HCT116 (cell line): ENCODE results near the gene LENG9. TPM values are rescaled to one million over a fixed set of nuclear protein-coding genes. Genes with fewer than 3 reads are reported as not detected.

Experiments used
- ATAC-seq: fragments of 200-7000 bp; cut with Tn5 transposase; 2 replicates; pipeline ENCODE4 v1.9.1; 2020; ENCODE audit warnings: mild to moderate bottlenecking, moderate library complexity
- BruUV-seq: library from RNA; stranded (reverse); fragments of 400-500 nt; replicated peaks from 2 replicates; lab custom pipeline; 2021; lab: Mats Ljungman, UMichigan
- CTCF ChIA-PET: fragments of 300-600 bp; sonication (Branson Sonifier 250); formaldehyde crosslinking; loops from one replicate; lab custom pipeline; 2021; ENCODE audit warnings: antibody characterized with exemption; lab: Charles Lee
- POLR2A ChIA-PET: fragments of 300-600, 350-600 bp; sonication (Branson Sonifier 250); formaldehyde crosslinking; loops from one replicate; lab custom pipeline; 2021; ENCODE audit warnings: antibody characterized with exemption; lab: Charles Lee
- RAD21 ChIA-PET, 2 experiments: fragments of 300-600 bp; sonication (Branson Sonifier 250); formaldehyde crosslinking; loops; one replicate each; lab custom pipeline; 2023; ENCODE audit warnings: low total read pairs in 2 of 2; ENCODE audit not compliant: uncharacterized antibody in 2 of 2, unreplicated experiment in 2 of 2, low non-redundant PET in 1 of 2; lab: Charles Lee
- DNase-seq: peaks from one replicate; pipeline ENCODE4 v3.0.0-alpha.2; 2010; ENCODE audit warnings: low read depth, low spot score
- H2AFZ ChIP-seq: fragments of 200-600 bp; shearing (Covaris generic), sonication (generic); 2 replicates; pipeline ENCODE4 v1.6.1; 2017; ENCODE audit warnings: low read depth, mixed run types, mixed read lengths, antibody characterized with exemption, low read length; ENCODE audit not compliant: poor library complexity, severe bottlenecking
- H3K27ac ChIP-seq: 2 replicates; pipeline ENCODE4 v1.5.1; 2012; ENCODE audit warnings: low read depth, low read length
- H3K27me3 ChIP-seq: fragments of 200-600 bp; sonication (generic); 2 replicates; pipeline ENCODE4 v1.6.1; 2016; ENCODE audit warnings: mixed run types, low read length, mixed read lengths; ENCODE audit not compliant: insufficient read depth
- H3K36me3 ChIP-seq, 2 experiments: fragments of 200-500 bp in 1 of 2; fragments of 200-600 bp in 1 of 2; sonication (Bioruptor generic) in 1 of 2; sonication (generic) in 1 of 2; 2 replicates each; pipeline versions ENCODE4 v1.5.1 to v1.6.1; 2014 to 2016; ENCODE audit warnings: low read length in 2 of 2, inconsistent platforms in 1 of 2, mixed read lengths in 1 of 2, mixed run types in 1 of 2; ENCODE audit not compliant: insufficient read depth in 2 of 2, control insufficient read depth in 1 of 2
- H3K4me1 ChIP-seq, 2 experiments: fragments of 200-600 bp in 1 of 2; sonication (generic) in 1 of 2; 2 replicates each; pipeline versions ENCODE4 v1.5.1 to v1.6.1; 2012 to 2017; ENCODE audit warnings: low read length in 2 of 2, inconsistent platforms in 1 of 2, mild to moderate bottlenecking in 1 of 2, mixed read lengths in 1 of 2, mixed run types in 1 of 2, moderate library complexity in 1 of 2; ENCODE audit not compliant: insufficient read depth in 2 of 2, control insufficient read depth in 1 of 2
- H3K4me2 ChIP-seq: fragments of 200-600 bp; sonication (generic); 2 replicates; pipeline ENCODE4 v1.6.1; 2017; ENCODE audit warnings: mixed run types, low read length, mixed read lengths
- H3K4me3 ChIP-seq, 2 experiments: fragments of 200-600 bp in 1 of 2; sonication (generic) in 1 of 2; replicated peaks in 1 of 2; 2 replicates each; pipeline ENCODE4 v1.5.1; 2011 to 2016; ENCODE audit warnings: low read length in 2 of 2, control low read depth in 1 of 2, low read depth in 1 of 2, mild to moderate bottlenecking in 1 of 2, mixed read lengths in 1 of 2, mixed run types in 1 of 2
- H3K79me2 ChIP-seq: fragments of 200-600 bp; sonication (generic); 2 replicates; pipeline ENCODE4 v1.6.1; 2017; ENCODE audit warnings: mild to moderate bottlenecking, mixed run types, low read length, moderate library complexity, mixed read lengths; ENCODE audit not compliant: insufficient read depth
- H3K9ac ChIP-seq: fragments of 200-600 bp; sonication (generic); 2 replicates; pipeline ENCODE4 v1.6.1; 2016; ENCODE audit warnings: low read length, mixed read lengths
- H3K9me2 ChIP-seq: fragments of 200-600 bp; sonication (generic), shearing (Covaris generic); 2 replicates; pipeline ENCODE4 v1.6.1; 2017; ENCODE audit warnings: mixed run types, mild to moderate bottlenecking, moderate library complexity; ENCODE audit not compliant: insufficient read depth
- H3K9me3 ChIP-seq, 2 experiments: fragments of 200-500 bp in 1 of 2; fragments of 200-600 bp in 1 of 2; sonication (Bioruptor generic) in 1 of 2; sonication (generic) in 1 of 2; 2 replicates each; pipeline ENCODE4 v1.6.1; 2014 to 2017; ENCODE audit warnings: low read length in 2 of 2, mixed read lengths in 2 of 2, inconsistent platforms in 1 of 2, low read depth in 1 of 2, mild to moderate bottlenecking in 1 of 2, mixed run types in 1 of 2, moderate library complexity in 1 of 2; ENCODE audit not compliant: control insufficient read depth in 1 of 2, insufficient read depth in 1 of 2
- H4K20me1 ChIP-seq: fragments of 200-600 bp; sonication (generic), shearing (Covaris generic); 2 replicates; pipeline ENCODE4 v1.6.1; 2017; ENCODE audit warnings: mixed run types, mild to moderate bottlenecking, moderate library complexity; ENCODE audit not compliant: insufficient read depth
- ATF3 ChIP-seq: IDR thresholded peaks from 2 replicates; pipeline ENCODE4 v1.6.1; 2012
- CBX3 ChIP-seq: IDR thresholded peaks from 2 replicates; pipeline ENCODE4 v1.6.1; 2012; ENCODE audit warnings: low read depth
- CEBPB ChIP-seq: IDR thresholded peaks from 2 replicates; pipeline ENCODE4 v1.6.1; 2012; ENCODE audit warnings: low read depth
- CTCF ChIP-seq, 3 experiments: fragments of 200-600 bp in 1 of 3; sonication (generic) in 1 of 3; IDR thresholded peaks in 2 of 3; conservative IDR thresholded peaks in 1 of 3; 2 replicates each; pipeline ENCODE4 v1.5.1; 2012 to 2017; ENCODE audit warnings: low read depth in 2 of 3, low read length in 2 of 3, antibody characterized with exemption in 1 of 3, borderline replicate concordance in 1 of 3, control low read depth in 1 of 3, mild to moderate bottlenecking in 1 of 3, mixed read lengths in 1 of 3, mixed run types in 1 of 3, moderate library complexity in 1 of 3; ENCODE audit not compliant: insufficient read depth in 1 of 3
- EGR1 ChIP-seq: IDR thresholded peaks from 2 replicates; pipeline ENCODE4 v1.6.1; 2012; ENCODE audit warnings: low read depth
- ELF1 ChIP-seq: IDR thresholded peaks from 2 replicates; pipeline ENCODE4 v1.6.1; 2012; ENCODE audit warnings: low read depth, borderline replicate concordance
- EZH2phosphoT487 ChIP-seq: fragments of 200-600 bp; IDR thresholded peaks from 2 replicates; pipeline ENCODE4 v1.6.1; 2018; ENCODE audit warnings: antibody characterized with exemption, borderline replicate concordance
- FOSL1 ChIP-seq: IDR thresholded peaks from 2 replicates; pipeline ENCODE4 v1.6.1; 2012; ENCODE audit warnings: low read depth
- POLR2AphosphoS5 ChIP-seq: IDR thresholded peaks from 2 replicates; pipeline ENCODE4 v1.6.1; 2011; ENCODE audit warnings: mild to moderate bottlenecking, low read depth, low read length, moderate library complexity
- SP1 ChIP-seq: IDR thresholded peaks from 2 replicates; pipeline ENCODE4 v1.6.1; 2012; ENCODE audit warnings: low read depth
- TCF7L2 ChIP-seq: IDR thresholded peaks from 2 replicates; pipeline ENCODE4 v1.7.0; 2011; ENCODE audit warnings: borderline replicate concordance, inconsistent platforms; ENCODE audit not compliant: insufficient read depth, insufficient read length; ENCODE audit errors: extremely low read depth
- ZFX ChIP-seq: fragments of 450-650 bp; IDR thresholded peaks from 2 replicates; pipeline ENCODE4 v1.6.1; 2017
- ZNF274 ChIP-seq: fragments of 200-500 bp; sonication (Bioruptor generic); IDR thresholded peaks from 2 replicates; pipeline ENCODE4 v1.6.1; 2014; ENCODE audit warnings: mild to moderate bottlenecking, low read depth, low read length, inconsistent platforms
- intact Hi-C: fragments of 100-400 bp; cut with micrococcal nuclease; formaldehyde crosslinking; loops from 2 replicates; pipeline ENCODE4 v1.10.0; 2022
- total RNA-seq: library from RNA; stranded (reverse); gene quantifications from one replicate; pipeline ENCODE4 v1.2.1, GENCODE V29; 2021; ENCODE audit not compliant: unreplicated experiment
- TF ChIP-seq, protein P1 (sequence below): IDR thresholded peaks from 2 replicates; pipeline ENCODE4 v1.6.1; 2012

LENG9 gene
- total RNA-seq, 1 experiment from 2014 or later = 9.0 TPM

DNA sequence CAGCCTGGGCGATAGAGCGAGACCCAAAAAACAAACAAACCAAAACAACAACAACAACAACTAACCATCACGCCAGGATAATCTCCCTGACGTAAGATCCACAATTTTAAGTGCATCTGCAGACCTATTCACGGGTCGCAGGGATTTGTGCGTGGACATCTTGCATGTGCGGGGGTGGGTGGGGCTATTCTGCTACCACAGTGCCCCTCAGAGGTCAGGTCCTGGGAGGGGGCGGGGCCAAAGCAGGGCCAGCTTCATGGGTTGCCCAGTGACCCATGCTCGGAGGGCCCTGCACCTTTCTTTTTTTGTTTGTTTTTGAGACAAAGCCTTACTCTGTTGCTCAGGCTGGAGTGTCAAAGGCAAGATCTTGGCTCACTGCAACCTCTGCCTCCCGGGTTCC is 12.1 kb upstream of the LENG9 start:
- H3K9ac ChIP-seq = no peak overlapping the region
- H3K9me2 ChIP-seq = no peaks in the 10 kb centered on the region
- H3K9me3 ChIP-seq = no peaks in the 10 kb centered on the region
- ChIA-PET POLR2A (no interaction called here), CTCF (no interaction called here), RAD21 (no interaction called here)
- H2AFZ ChIP-seq = no peak overlapping the region
- DNase-seq = no peak
- H4K20me1 ChIP-seq = no peaks in the 10 kb centered on the region
- peaks cover 6 to 9% of the 10 kb centered on the region in 2 experiments; a peak in 3 of 4 replicates for H3K4me1 ChIP-seq
- no TSS peak for BruUV-seq
- no peaks in the 10 kb centered on the region for H3K27me3 ChIP-seq
- no peak for ATAC-seq
- no peaks in the 10 kb centered on the region for H3K36me3 ChIP-seq
- no peak for TF ChIP-seq POLR2AphosphoS5
- TF ChIP-seq ZNF274 = no peak
- no peak for TF ChIP-seq CEBPB
- TF ChIP-seq, protein P1, sequence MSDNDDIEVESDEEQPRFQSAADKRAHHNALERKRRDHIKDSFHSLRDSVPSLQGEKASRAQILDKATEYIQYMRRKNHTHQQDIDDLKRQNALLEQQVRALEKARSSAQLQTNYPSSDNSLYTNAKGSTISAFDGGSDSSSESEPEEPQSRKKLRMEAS = no peak
- TF ChIP-seq CTCF (IDR thresholded peaks at IDR 0.05 in 2 of 3, conservative IDR thresholded peaks at IDR 0.05 in 1 of 3; ENCODE audit: borderline replicate concordance in 1 of 3, insufficient read depth in 1 of 3, low read depth in 2 of 3, low read length in 2 of 3) = no peak
- TF ChIP-seq ZFX = no peak
- no peak for TF ChIP-seq EZH2phosphoT487
- TF ChIP-seq CBX3 = no peak
- TF ChIP-seq EGR1 = no peak
- no peak for TF ChIP-seq SP1
- TF ChIP-seq TCF7L2 = no peak
- TF ChIP-seq ATF3 = no peak
- TF ChIP-seq ELF1 = no peak
- TF ChIP-seq FOSL1 = no peak
- H3K79me2 ChIP-seq = no peaks in the 10 kb centered on the region
- no peak overlapping the region for H3K4me2 ChIP-seq
- H3K4me3 ChIP-seq = no peak overlapping the region
- intact Hi-C loops = no loop called here
- H3K27ac ChIP-seq = no peak overlapping the region
